Trophoblast cell (in vitro differentiated cells and primary cell): ENCODE measurements around the gene MAST4.

Source experiments
- DNase-seq, 2 donors: peaks; one replicate each; pipeline ENCODE4 v3.0.0-alpha.2; 2016
- H2AFZ ChIP-seq: 2 replicates; pipeline ENCODE4 v1.6.1; 2013; ENCODE audit warnings: low read length, moderate library complexity, mild to moderate bottlenecking; ENCODE audit not compliant: insufficient read depth, poor library complexity
- H2AK5ac ChIP-seq: 2 replicates; pipeline ENCODE4 v1.6.1; 2013; ENCODE audit warnings: mild to moderate bottlenecking, low read length
- H2BK120ac ChIP-seq: 2 replicates; pipeline ENCODE4 v1.6.1; 2013; ENCODE audit warnings: low read length, mild to moderate bottlenecking, moderate library complexity; ENCODE audit not compliant: insufficient read depth, poor library complexity
- H2BK12ac ChIP-seq: 2 replicates; pipeline ENCODE4 v1.6.1; 2013; ENCODE audit warnings: mild to moderate bottlenecking, low read length, moderate library complexity
- H2BK5ac ChIP-seq: 2 replicates; pipeline ENCODE4 v1.6.1; 2013; ENCODE audit warnings: low read length, low read depth, moderate library complexity, mild to moderate bottlenecking; ENCODE audit not compliant: poor library complexity
- H3K14ac ChIP-seq: 2 replicates; pipeline ENCODE4 v1.6.1; 2013; ENCODE audit warnings: mild to moderate bottlenecking, low read length
- H3K18ac ChIP-seq: 2 replicates; pipeline ENCODE4 v1.6.1; 2013; ENCODE audit warnings: mild to moderate bottlenecking, low read length
- H3K23ac ChIP-seq: 2 replicates; pipeline ENCODE4 v1.6.1; 2013; ENCODE audit warnings: low read length
- H3K27ac ChIP-seq: 2 replicates; pipeline ENCODE4 v1.5.1; 2013; ENCODE audit warnings: low read depth, mild to moderate bottlenecking, inconsistent platforms, low read length, moderate library complexity
- H3K27me3 ChIP-seq: 2 replicates; pipeline ENCODE4 v1.6.1; 2013; ENCODE audit warnings: inconsistent platforms, mild to moderate bottlenecking, low read length, moderate library complexity; ENCODE audit not compliant: insufficient read depth
- H3K36me3 ChIP-seq, 2 experiments: 1 replicate in 1 of 2; 2 replicates in 1 of 2; pipeline ENCODE4 v1.6.1; 2013; ENCODE audit warnings: low read length in 2 of 2, mild to moderate bottlenecking in 2 of 2, moderate library complexity in 1 of 2; ENCODE audit not compliant: insufficient read depth in 2 of 2, control insufficient read depth in 1 of 2
- H3K4ac ChIP-seq: 2 replicates; pipeline ENCODE4 v1.6.1; 2013; ENCODE audit warnings: low read depth, mild to moderate bottlenecking, low read length, moderate library complexity
- H3K4me1 ChIP-seq, 2 experiments: 1 replicate in 1 of 2; 2 replicates in 1 of 2; pipeline ENCODE4 v1.6.1; 2013; ENCODE audit warnings: low read length in 2 of 2, mild to moderate bottlenecking in 2 of 2, moderate library complexity in 1 of 2; ENCODE audit not compliant: insufficient read depth in 2 of 2, control insufficient read depth in 1 of 2
- H3K4me2 ChIP-seq: 2 replicates; pipeline ENCODE4 v1.6.1; 2013; ENCODE audit warnings: inconsistent platforms, mild to moderate bottlenecking, low read length, moderate library complexity
- H3K4me3 ChIP-seq: 2 replicates; pipeline ENCODE4 v1.5.1; 2013; ENCODE audit warnings: mild to moderate bottlenecking, low read depth, low read length, inconsistent platforms
- H3K79me1 ChIP-seq: one replicate; pipeline ENCODE4 v1.6.1; 2013; ENCODE audit warnings: low read length
- H3K79me2 ChIP-seq: 2 replicates; pipeline ENCODE4 v1.6.1; 2013; ENCODE audit warnings: low read length, mild to moderate bottlenecking; ENCODE audit not compliant: control insufficient read depth, insufficient read depth, poor library complexity
- H3K9ac ChIP-seq: 2 replicates; pipeline ENCODE4 v1.6.1; 2013; ENCODE audit warnings: mild to moderate bottlenecking, low read length
- H3K9me3 ChIP-seq: 2 replicates; pipeline ENCODE4 v1.6.1; 2013; ENCODE audit warnings: low read depth, mild to moderate bottlenecking, control low read depth, inconsistent platforms, low read length; ENCODE audit not compliant: insufficient read depth
- H4K12ac ChIP-seq: 2 replicates; pipeline ENCODE4 v1.6.1; 2013; ENCODE audit warnings: low read depth, mild to moderate bottlenecking, low read length, moderate library complexity
- H4K8ac ChIP-seq: 2 replicates; pipeline ENCODE4 v1.6.1; 2013; ENCODE audit warnings: low read depth, mild to moderate bottlenecking, low read length, moderate library complexity
- H4K91ac ChIP-seq: one replicate; pipeline ENCODE4 v1.6.1; 2013; ENCODE audit warnings: low read depth, mild to moderate bottlenecking, low read length, moderate library complexity
- WGBS: extraction: QIAGEN DNeasy Blood & Tissue Kit; methylation state at CpG from one replicate; pipeline ENCODE4 v1.1.7; 2013; ENCODE audit warnings: missing lambda C conversion rate; ENCODE audit not compliant: insufficient read length, insufficient coverage; ENCODE audit errors: extremely low coverage; 5-methylcytosine and 5-hydroxymethylcytosine counted together

Gene MAST4

GRCh38 chr5:66789434-66789833 is 193.2 kb downstream of the MAST4 start:
- Histone ChIP-seq H3K36me3 (no peaks in the 10 kb centered on the region), H3K27ac (no peak overlapping the region), H2BK120ac (no peak overlapping the region), H4K8ac (no peak overlapping the region), H3K4ac (no peak overlapping the region), H3K9me3 (no peaks in the 10 kb centered on the region), H3K79me1 (no peaks in the 10 kb centered on the region), H2AK5ac (no peak overlapping the region), H3K23ac (no peak overlapping the region), H2AFZ (no peak overlapping the region), H3K4me3 (no peak overlapping the region), H3K18ac (no peak overlapping the region), H3K79me2 (no peaks in the 10 kb centered on the region), H3K9ac (no peak overlapping the region), H2BK5ac (no peak overlapping the region), H3K14ac (no peak overlapping the region), H3K4me1 (no peaks in the 10 kb centered on the region), H4K12ac (no peak overlapping the region), H3K4me2 (no peak overlapping the region), H4K91ac (no peak overlapping the region), H2BK12ac (no peak overlapping the region), H3K27me3 (no peaks in the 10 kb centered on the region)
- WGBS = no CpG with 5 or more reads among the region's 3 CpGs
- peak; percentile 31 to 63 for DNase-seq

DNA sequence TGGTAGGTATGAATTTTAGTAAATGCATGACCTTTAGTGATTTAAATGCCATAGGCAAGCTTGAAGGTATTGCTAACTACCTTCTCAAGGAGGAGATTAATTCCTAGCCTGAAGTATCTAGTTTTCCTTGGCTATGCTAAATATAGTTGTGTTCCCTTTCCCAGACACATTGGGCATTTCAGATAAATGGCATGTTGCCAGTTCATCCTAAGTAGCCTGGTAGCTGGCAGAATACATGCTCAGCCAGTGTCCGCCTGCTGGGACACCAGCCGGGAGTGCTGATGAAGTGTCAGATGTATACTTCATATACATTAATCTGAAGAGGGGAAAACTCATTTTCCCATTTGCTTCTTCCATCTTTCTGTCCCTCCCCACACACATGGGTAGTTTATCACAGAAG is 196.9 kb downstream of the MAST4 start:
- Histone ChIP-seq H4K8ac (no peak overlapping the region), H3K79me1 (no peaks in the 10 kb centered on the region), H2BK5ac (no peak overlapping the region), H3K27me3 (no peaks in the 10 kb centered on the region), H3K4me2 (no peak overlapping the region), H2AFZ (no peak overlapping the region), H3K9ac (no peak overlapping the region), H2BK120ac (no peak overlapping the region), H3K18ac (no peak overlapping the region), H3K14ac (no peak overlapping the region), H4K12ac (no peak overlapping the region), H3K4me3 (no peak overlapping the region), H3K27ac (no peak overlapping the region), H4K91ac (no peak overlapping the region), H3K9me3 (no peaks in the 10 kb centered on the region), H2BK12ac (no peak overlapping the region), H3K23ac (no peak overlapping the region), H3K4ac (no peak overlapping the region), H3K79me2 (no peaks in the 10 kb centered on the region), H3K4me1 (no peaks in the 10 kb centered on the region), H3K36me3 (no peaks in the 10 kb centered on the region), H2AK5ac (no peak overlapping the region)
- DNase-seq = no peak
- no CpG with 5 or more reads among the region's 2 CpGs for WGBS

- H3K4ac ChIP-seq = no peak overlapping the region
- no peak overlapping the region for H3K4me2 ChIP-seq
- no peak overlapping the region for H3K14ac ChIP-seq
- no peak overlapping the region for H2AK5ac ChIP-seq
- H3K27me3 ChIP-seq = no peaks in the 10 kb centered on the region
- H3K36me3 ChIP-seq = no peaks in the 10 kb centered on the region
- WGBS = no CpG with 5 or more reads among the region's 1 CpG
- no peak overlapping the region for H3K23ac ChIP-seq
- no peak overlapping the region for H4K8ac ChIP-seq
- H3K79me2 ChIP-seq = no peaks in the 10 kb centered on the region
- no peak overlapping the region for H4K12ac ChIP-seq
- no peak overlapping the region for H3K27ac ChIP-seq
- no peak overlapping the region for H2AFZ ChIP-seq
- H3K9ac ChIP-seq = no peak overlapping the region
- H3K9me3 ChIP-seq = no peaks in the 10 kb centered on the region
- no peak overlapping the region for H3K18ac ChIP-seq
- DNase-seq = no peak
- H4K91ac ChIP-seq = no peak overlapping the region
- no peaks in the 10 kb centered on the region for H3K4me1 ChIP-seq
- H3K4me3 ChIP-seq = no peak overlapping the region
- H2BK12ac ChIP-seq = no peak overlapping the region
- H2BK5ac ChIP-seq = no peak overlapping the region
- no peaks in the 10 kb centered on the region for H3K79me1 ChIP-seq
- H2BK120ac ChIP-seq = no peak overlapping the region
These were observed 199.5 kb downstream of the MAST4 start for GRCh38 chr5:66795682-66796081.

- H2AFZ ChIP-seq = no peak overlapping the region
- no peak overlapping the region for H3K4ac ChIP-seq
- no peak overlapping the region for H2BK12ac ChIP-seq
- no peaks in the 10 kb centered on the region for H3K4me1 ChIP-seq
- H3K23ac ChIP-seq = no peak overlapping the region
- H4K8ac ChIP-seq = no peak overlapping the region
- no peaks in the 10 kb centered on the region for H3K79me2 ChIP-seq
- no peak overlapping the region for H3K14ac ChIP-seq
- H4K91ac ChIP-seq = no peak overlapping the region
- H3K36me3 ChIP-seq = no peaks in the 10 kb centered on the region
- H3K79me1 ChIP-seq = no peaks in the 10 kb centered on the region
- no peak overlapping the region for H3K27ac ChIP-seq
- no peak overlapping the region for H3K9ac ChIP-seq
- no peak overlapping the region for H3K4me3 ChIP-seq
- no peak overlapping the region for H2BK5ac ChIP-seq
- H3K4me2 ChIP-seq = no peak overlapping the region
- H3K27me3 ChIP-seq = no peaks in the 10 kb centered on the region
- H2BK120ac ChIP-seq = no peak overlapping the region
- H3K18ac ChIP-seq = no peak overlapping the region
- no peak for DNase-seq
- no peak overlapping the region for H4K12ac ChIP-seq
- no CpG with 5 or more reads among the region's 9 CpGs for WGBS
- no peak overlapping the region for H2AK5ac ChIP-seq
- no peaks in the 10 kb centered on the region for H3K9me3 ChIP-seq
These were observed 200.4 kb downstream of the MAST4 start for GRCh38 chr5:66796305-66797292.
